ENCODE measurements around the gene MX1.
A peak's percentile ranks its signal among the peaks of the same experiment; 100 is the strongest.

MX1 gene

GRCh38 chr21:41451753-41452676, 26.0 kb downstream of the MX1 start:
- no peak overlapping the region for H3K4me3 Mint-ChIP-seq
- H3K27me3 Mint-ChIP-seq, result no peaks in the 10 kb centered on the region
- H3K27ac Mint-ChIP-seq, result no peak overlapping the region
- ATAC-seq (no peak), DNase-seq (no peak)
- H3K36me3 Mint-ChIP-seq (ENCODE audit: low read depth), result peaks cover 22% of the 10 kb centered on the region
- no peaks in the 10 kb centered on the region for H3K4me1 Mint-ChIP-seq
- H3K9me3 Mint-ChIP-seq, result no peaks in the 10 kb centered on the region

GRCh38 chr21:41453198-41453597, 27.2 kb downstream of the MX1 start:
- peaks cover 14% of the 10 kb centered on the region for H3K36me3 Mint-ChIP-seq (ENCODE audit: low read depth)
- no peaks in the 10 kb centered on the region for H3K9me3 Mint-ChIP-seq
- no peak for ATAC-seq
- H3K27ac Mint-ChIP-seq, result peak overlapping the region; percentile 18
- H3K27me3 Mint-ChIP-seq, result no peaks in the 10 kb centered on the region
- no peaks in the 10 kb centered on the region for H3K4me1 Mint-ChIP-seq
- H3K4me3 Mint-ChIP-seq, result no peak overlapping the region
- no peak for DNase-seq

- no peaks in the 10 kb centered on the region for H3K27me3 Mint-ChIP-seq
- ATAC-seq, result no peak
- H3K27ac Mint-ChIP-seq, result no peak overlapping the region
- H3K4me3 Mint-ChIP-seq, result no peak overlapping the region
- H3K9me3 Mint-ChIP-seq, result no peaks in the 10 kb centered on the region
- DNase-seq, result no peak
- peaks cover 14% of the 10 kb centered on the region for H3K36me3 Mint-ChIP-seq (ENCODE audit: low read depth)
- no peaks in the 10 kb centered on the region for H3K4me1 Mint-ChIP-seq
These were observed 27.7 kb downstream of the MX1 start for GRCh38 chr21:41453761-41454160.

- Mint-ChIP-seq H3K27me3 (no peaks in the 10 kb centered on the region), H3K27ac (no peak overlapping the region), H3K4me3 (no peak overlapping the region), H3K36me3 (ENCODE audit: low read depth) (peaks cover 5% of the 10 kb centered on the region), H3K9me3 (no peaks in the 10 kb centered on the region), H3K4me1 (no peaks in the 10 kb centered on the region)
- DNase-seq, result no peak
- ATAC-seq, result no peak
These were observed 32.1 kb downstream of the MX1 start for GRCh38 chr21:41458121-41458520.

- Mint-ChIP-seq H3K4me3 (no peak overlapping the region), H3K4me1 (no peaks in the 10 kb centered on the region), H3K27ac (no peak overlapping the region), H3K36me3 (ENCODE audit: low read depth) (peaks cover 2% of the 10 kb centered on the region), H3K27me3 (no peaks in the 10 kb centered on the region), H3K9me3 (no peaks in the 10 kb centered on the region)
- no peak for DNase-seq
- ATAC-seq, result no peak
These were observed 32.5 kb downstream of the MX1 start for GRCh38 chr21:41458559-41458958.

- Mint-ChIP-seq H3K36me3 (ENCODE audit: low read depth) (no peaks in the 10 kb centered on the region), H3K4me1 (no peaks in the 10 kb centered on the region), H3K4me3 (no peak overlapping the region), H3K27ac (no peak overlapping the region), H3K27me3 (no peaks in the 10 kb centered on the region), H3K9me3 (no peaks in the 10 kb centered on the region)
- no peak for ATAC-seq
- no peak for DNase-seq
These were observed 34.0 kb downstream of the MX1 start for GRCh38 chr21:41459884-41460534.

- H3K27me3 Mint-ChIP-seq, result no peaks in the 10 kb centered on the region
- peak; percentile 71 for ATAC-seq
- peak; percentile 52 for DNase-seq
- H3K27ac Mint-ChIP-seq, result no peak overlapping the region
- H3K4me3 Mint-ChIP-seq, result no peak overlapping the region
- H3K4me1 Mint-ChIP-seq, result no peaks in the 10 kb centered on the region
- H3K9me3 Mint-ChIP-seq, result no peaks in the 10 kb centered on the region
- no peaks in the 10 kb centered on the region for H3K36me3 Mint-ChIP-seq (ENCODE audit: low read depth)
These were observed 34.8 kb downstream of the MX1 start for GRCh38 chr21:41460578-41461527.

GRCh38 chr21:41465176-41465781, 39.2 kb downstream of the MX1 start:
- no peak for ATAC-seq
- Mint-ChIP-seq H3K27me3 (peaks cover 8% of the 10 kb centered on the region), H3K4me1 (no peaks in the 10 kb centered on the region)

GRCh38 chr21:41466024-41466820, 40.2 kb downstream of the MX1 start:
- Mint-ChIP-seq H3K4me3 (no peak overlapping the region), H3K27ac (no peak overlapping the region), H3K27me3 (peaks cover 8% of the 10 kb centered on the region), H3K36me3 (ENCODE audit: low read depth) (no peaks in the 10 kb centered on the region), H3K4me1 (no peaks in the 10 kb centered on the region), H3K9me3 (no peaks in the 10 kb centered on the region)
- no peak for DNase-seq
- no peak for ATAC-seq

More at GRCh38 chr21:41465176-41465781, 39.2 kb downstream of the MX1 start:
- Mint-ChIP-seq H3K9me3 (no peaks in the 10 kb centered on the region), H3K36me3 (ENCODE audit: low read depth) (no peaks in the 10 kb centered on the region), H3K4me3 (no peak overlapping the region), H3K27ac (no peak overlapping the region)
- no peak for DNase-seq

GRCh38 chr21:41470054-41470453, 44.0 kb downstream of the MX1 start:
- no peak overlapping the region for H3K27ac Mint-ChIP-seq
- ATAC-seq, result no peak
- H3K27me3 Mint-ChIP-seq, result peaks cover 8% of the 10 kb centered on the region
- no peaks in the 10 kb centered on the region for H3K9me3 Mint-ChIP-seq
- no peaks in the 10 kb centered on the region for H3K4me1 Mint-ChIP-seq
- DNase-seq, result no peak
- no peaks in the 10 kb centered on the region for H3K36me3 Mint-ChIP-seq (ENCODE audit: low read depth)
- no peak overlapping the region for H3K4me3 Mint-ChIP-seq

- ATAC-seq (no peak), DNase-seq (no peak)
- H3K36me3 Mint-ChIP-seq (ENCODE audit: low read depth), result no peaks in the 10 kb centered on the region
- H3K27ac Mint-ChIP-seq, result no peak overlapping the region
- peaks cover 8% of the 10 kb centered on the region for H3K27me3 Mint-ChIP-seq
- H3K4me3 Mint-ChIP-seq, result no peak overlapping the region
- H3K9me3 Mint-ChIP-seq, result no peaks in the 10 kb centered on the region
- no peaks in the 10 kb centered on the region for H3K4me1 Mint-ChIP-seq
These were observed 46.9 kb downstream of the MX1 start for GRCh38 chr21:41472753-41473548.

- ATAC-seq, result no peak
- H3K27me3 Mint-ChIP-seq, result peaks cover 5% of the 10 kb centered on the region
These were observed 49.8 kb downstream of the MX1 start for GRCh38 chr21:41475714-41476420.

More at GRCh38 chr21:41475714-41476420, 49.8 kb downstream of the MX1 start:
- Mint-ChIP-seq H3K36me3 (ENCODE audit: low read depth) (no peaks in the 10 kb centered on the region), H3K4me1 (no peaks in the 10 kb centered on the region), H3K9me3 (no peaks in the 10 kb centered on the region), H3K4me3 (no peak overlapping the region), H3K27ac (no peak overlapping the region)
- DNase-seq, result no peak

Measured in activated naive CD8-positive, alpha-beta T cell treated with anti-CD3 and anti-CD28 coated beads, Interleukin-2, amount 50 U/mL, for 24 hours (primary cell).